Inflammatory macrophage treated with lipopolysaccharide for 1 hour (primary cell): ENCODE measurements around the gene USH2A.

Experiments used
- DNase-seq, 2 donors: peaks; one replicate each; pipeline ENCODE4 v3.0.0-alpha.2; 2020 to 2022

Gene USH2A

DNA sequence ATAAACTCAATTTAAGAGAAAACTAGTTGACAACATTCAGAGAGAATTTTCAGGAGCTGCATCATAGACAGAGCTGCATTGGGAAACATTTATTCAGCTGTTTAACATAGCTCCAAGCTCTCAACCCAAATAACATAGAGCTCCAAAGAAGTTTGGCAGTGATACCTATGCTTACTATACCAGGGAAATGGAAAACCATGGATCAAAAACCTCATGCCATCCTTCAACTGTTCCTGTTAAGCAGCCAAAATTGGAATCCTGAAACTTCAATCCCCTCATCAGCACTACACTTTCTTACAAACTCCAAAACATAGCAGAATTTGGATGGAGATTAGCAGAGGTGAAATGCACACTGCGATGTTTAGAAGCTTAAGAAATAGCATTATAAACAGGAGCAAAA is 164.4 kb downstream of the USH2A start:
- no peak for DNase-seq

DNA sequence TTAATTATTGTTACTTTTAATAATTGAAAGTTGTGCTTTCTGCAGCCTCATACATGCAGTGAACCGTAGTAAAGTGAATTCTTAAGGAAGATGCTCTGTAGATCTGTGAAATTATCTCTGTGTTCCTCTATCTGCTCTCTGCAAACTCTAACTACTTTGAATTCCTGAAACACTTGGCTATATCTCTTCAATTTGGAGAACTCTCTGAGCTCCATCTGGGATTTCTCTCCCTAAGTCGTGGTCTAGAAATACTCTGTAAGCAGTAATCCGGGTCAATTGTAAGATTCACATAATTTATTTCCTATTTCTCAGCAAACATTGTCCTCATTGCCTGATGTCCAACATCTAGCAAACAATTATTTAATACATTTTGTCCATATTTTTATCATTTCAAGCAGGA is 164.9 kb downstream of the USH2A start:
- no peak for DNase-seq

DNA sequence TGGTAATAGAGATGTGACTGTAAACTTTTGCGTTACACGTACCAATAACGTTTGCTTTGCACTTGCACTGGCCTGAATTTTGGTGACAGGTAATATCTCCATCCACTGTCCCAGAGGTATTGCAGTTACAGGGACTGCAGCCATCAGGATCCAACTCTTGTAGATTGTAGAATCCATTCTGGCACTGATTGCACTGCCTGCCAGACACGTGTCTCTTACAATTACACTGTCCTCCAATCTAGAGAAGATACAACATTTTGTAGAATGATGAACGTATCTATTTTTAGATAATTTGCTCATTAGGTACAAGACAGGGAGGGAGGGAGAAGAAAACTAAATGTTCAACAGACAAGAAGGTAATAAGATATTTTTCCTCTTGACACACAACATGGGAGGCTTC is 172.4 kb downstream of the USH2A start:
- no peak for DNase-seq

DNA sequence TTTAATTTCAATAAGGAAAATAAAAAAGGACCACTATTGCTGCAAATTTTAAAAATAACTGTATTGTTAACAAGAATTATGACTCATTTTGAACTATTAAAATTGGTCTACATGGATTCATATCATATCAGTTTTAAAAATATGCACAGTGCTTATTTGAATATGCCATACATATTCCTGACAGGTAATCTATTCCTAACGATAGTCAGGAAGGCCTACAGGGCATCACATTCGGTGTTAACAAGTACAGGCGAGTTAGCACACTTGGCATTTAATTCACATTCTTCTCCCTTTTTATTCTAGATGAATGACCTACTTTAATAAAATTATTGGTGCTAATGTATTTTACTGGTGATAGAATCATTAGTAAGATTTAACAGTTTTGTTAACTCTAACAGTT is 174.6 kb downstream of the USH2A start:
- no peak for DNase-seq

DNA sequence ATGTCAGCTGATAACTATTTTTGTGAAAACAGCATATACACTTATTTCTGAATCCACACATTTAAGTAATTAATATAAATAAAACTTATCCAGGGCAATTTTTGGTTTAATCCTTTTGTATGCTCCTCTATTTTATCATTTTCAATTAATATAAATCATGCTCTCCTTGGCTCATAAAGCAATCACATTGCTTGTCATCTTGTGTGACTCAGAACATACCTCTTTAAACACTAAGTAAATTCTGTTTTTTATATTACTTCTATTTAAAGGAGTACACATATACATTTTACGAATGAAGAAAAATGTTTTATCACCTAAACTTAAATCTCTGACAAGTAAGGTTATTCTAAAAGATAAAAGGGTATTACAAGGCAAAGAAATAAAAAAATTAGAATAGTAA is 175.3 kb downstream of the USH2A start:
- no peak for DNase-seq

DNA sequence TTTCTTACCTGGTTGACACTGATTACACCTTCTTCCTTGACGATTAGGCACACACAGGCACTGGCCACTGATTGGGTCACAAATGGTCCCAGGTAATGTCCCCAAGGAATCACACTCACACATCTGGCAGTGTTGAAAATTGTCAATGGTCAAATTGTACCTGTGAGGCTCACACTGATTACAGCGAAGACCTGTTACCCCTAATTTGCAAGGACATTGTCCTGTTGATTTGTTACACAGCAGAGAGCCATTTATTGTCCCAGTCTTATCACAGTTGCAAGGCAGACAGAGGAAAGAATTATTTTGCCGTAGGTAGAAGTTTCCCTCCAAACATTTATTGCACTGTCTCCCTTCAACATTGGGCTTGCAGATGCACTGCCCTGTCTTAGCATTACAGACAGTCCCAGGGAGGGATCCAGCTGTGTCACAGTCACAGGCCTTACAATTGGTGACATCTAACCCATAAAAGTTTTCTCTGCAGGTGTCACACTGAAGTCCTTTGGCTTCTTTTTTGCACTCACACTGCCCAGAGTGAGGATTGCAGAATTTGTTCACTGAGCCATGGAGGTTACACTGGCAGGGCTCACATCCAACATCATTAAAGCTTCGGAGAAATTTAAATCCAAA is 176.6 kb downstream of the USH2A start:
- no peak for DNase-seq

DNA sequence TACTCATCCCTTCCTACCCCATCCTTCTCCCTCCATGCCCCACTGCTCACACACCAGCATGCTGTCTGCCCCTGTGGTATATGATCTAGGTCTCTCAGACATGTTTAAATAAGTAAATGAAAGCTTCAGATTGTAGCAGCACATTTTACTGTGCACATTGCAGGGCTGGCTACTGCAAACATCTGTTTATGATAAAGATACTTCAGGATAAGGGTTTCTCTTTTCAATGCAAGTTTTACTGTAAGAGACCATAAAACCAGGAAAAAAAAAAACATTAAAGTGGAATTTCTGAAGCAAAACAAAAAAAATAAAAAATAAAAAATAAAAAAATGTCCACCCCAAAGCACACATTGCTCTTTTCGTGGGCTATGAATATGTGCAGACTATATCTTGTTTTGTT is 184.4 kb downstream of the USH2A start:
- no peak for DNase-seq

DNA sequence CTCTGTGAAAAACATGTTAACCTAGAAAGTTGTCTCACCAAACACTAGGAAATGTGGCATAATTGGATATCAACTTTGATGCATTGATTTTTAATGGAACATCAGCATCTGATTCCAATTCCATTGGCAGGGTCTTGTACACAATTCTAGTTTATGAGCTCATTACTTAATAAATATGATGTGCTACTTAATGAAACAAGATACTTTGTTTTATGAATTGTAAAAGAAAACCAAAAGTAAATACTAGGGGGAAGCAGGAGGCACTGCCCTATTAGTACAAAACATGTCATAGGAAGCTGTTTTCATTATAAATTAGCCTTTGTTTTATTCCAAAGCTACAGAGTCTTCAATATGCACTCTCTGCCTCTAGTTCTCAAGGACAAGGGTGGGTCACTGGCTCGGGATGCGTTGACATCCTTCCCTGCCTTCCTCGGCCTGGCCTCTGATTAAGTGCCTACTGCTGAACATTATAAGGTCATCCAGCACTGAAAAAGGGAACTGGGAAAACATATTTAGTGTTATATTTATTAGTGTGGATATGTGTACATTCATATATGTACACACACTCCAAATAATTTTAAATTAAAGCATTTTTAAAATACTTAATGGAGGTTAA is 185.2 kb downstream of the USH2A start:
- DNase-seq: no peak

DNA sequence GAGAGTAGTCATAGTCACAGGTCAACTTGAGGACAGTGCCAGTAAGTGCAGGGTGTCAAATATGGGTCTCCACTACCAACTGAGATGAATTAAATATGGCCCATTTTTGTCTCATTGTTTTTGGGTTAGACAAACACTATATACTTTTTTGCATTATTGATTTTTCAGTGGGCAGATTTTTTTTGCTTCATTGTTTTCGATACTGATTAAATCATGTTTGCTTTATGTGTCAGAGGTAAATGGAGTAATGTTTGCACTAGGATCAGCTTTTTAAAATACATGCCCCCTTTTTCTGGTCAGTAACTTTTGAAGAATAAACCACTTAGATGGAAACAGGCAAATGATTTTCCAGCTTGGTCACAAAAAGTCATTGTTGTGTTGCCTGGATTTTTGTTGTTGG is 199.0 kb downstream of the USH2A start:
- DNase-seq: no peak

DNA sequence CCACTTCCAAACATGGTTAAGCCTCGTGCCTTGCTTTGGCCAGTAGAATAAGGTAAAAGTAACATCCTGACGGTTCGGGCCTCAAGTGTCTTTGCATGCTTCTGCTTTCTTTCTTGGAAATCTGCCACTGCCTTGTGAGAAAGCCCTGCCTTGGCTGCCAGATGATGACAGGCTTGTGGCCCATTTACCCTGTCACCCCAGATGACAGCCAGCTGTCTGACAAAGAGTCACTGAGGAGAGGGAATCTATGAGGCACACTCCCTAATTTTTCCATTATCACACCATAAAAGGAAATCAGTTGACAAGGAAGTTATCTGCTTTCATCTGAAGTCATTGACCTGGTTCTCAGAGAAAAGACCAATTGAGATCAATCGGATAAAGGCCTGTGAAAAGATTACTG is 199.8 kb downstream of the USH2A start:
- no peak for DNase-seq

DNA sequence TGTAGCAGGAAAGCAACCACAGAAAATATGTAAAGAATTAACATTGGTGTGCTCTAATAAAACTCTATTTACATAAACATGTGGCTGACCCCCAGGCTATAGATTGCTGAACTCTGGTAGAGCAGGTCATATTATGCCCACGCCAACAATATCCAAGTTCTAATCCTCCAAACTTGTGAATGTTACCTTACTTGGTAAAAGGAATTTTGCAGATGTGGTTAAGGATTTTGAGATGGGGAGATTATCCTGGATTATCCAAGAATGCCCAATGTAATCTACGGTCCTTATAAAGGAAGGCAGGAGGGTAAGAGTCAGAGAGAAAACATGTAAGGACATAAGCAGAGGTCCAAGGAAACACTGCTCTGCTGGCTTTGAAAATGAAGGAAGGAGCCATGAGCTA is 201.0 kb downstream of the USH2A start:
- DNase-seq: no peak

DNA sequence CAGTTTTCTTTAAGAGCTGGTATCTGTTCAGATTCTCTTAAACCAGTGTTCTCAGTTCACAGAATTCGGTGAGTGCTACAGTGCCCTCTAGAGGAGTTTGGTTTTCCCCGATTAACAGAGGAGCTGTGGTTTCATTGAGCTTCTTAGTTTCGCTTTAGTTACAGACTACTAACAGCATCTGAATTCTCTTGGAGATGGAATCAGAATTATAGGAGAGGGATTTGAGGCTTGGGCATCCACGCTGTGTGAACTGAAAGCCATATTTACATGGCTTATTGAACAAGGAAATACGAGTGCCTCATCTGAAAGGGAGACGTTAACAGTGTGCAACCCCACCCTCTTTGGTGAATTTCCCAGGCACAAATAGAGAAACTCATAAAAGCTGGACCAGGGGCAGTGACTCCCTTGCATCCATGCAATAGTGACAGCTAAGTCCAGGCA is 202.0 kb downstream of the USH2A start:
- DNase-seq: peak; percentile 38 to 76

DNA sequence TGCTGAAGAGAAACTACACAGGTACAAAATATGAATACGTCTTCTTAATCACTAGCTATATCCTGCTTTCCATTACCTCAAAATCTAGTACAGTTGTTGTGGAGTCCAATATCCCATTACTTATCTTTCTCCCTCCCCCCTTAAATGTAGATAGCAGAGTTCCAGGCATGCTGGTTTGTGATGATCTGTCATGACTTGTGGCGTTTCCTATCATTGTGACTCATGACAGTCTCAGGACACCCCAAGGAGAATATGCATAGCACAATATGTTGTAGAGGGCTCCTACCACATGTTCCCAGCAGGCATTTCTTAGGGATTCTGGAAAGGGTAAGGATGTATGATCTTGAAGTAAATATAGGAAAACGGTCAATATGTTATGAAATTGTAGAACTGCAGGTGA is 206.9 kb downstream of the USH2A start:
- no peak for DNase-seq

DNA sequence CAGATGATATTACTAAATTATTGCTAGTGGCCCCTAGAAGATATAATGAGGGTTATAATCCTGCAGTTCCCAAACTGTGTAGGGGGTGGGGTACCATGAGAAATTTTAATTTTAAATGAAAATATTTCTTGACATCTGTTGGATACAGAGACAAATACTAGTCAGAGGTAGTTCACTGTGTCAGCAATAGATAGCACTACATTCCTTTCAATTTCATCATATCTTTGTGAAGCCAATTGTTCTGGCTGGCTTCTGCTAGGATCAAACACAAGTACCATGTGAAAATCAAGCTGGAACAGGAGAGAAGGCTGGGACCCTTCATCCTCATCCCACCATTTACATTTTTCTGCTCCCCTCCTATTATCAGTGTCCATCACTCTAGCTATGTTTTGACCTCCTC is 208.1 kb downstream of the USH2A start:
- no peak for DNase-seq

DNA sequence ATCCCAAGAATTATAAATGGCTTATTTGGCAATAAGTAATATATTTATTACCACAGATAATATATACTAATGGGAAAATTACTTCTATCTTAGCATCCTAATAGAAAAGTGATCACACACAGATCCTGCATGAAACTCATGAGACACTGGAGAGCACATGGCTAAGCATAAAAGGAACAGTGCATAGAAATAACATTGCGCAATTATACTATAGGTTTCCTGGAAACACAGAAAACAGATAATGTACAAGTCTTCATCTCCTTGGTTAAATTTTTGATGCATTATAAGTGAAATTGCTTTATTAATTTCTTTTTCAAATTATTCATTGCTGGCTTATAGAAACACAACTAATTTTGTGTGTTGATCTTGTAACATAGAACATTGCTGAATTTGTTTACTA is 210.4 kb downstream of the USH2A start:
- no peak for DNase-seq

DNA sequence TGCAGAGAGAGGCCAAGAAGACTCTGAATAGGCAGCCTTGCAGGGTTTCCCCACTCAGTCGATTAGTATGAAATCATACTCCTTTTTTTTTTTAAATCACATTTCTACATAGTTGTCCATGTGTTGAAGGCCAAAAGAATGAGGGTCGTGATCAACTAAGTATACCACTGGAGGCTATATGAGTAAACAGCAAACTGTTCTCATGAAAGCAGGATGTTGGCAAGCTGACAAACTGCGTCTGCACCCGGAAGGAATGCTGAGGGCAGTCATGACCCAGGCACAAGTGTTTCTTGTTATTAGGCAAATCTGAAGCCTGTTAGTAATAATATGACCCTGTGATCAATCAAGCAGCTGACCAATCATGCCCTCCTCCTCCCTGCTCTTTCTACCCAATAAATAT is 213.2 kb downstream of the USH2A start:
- DNase-seq: no peak

DNA sequence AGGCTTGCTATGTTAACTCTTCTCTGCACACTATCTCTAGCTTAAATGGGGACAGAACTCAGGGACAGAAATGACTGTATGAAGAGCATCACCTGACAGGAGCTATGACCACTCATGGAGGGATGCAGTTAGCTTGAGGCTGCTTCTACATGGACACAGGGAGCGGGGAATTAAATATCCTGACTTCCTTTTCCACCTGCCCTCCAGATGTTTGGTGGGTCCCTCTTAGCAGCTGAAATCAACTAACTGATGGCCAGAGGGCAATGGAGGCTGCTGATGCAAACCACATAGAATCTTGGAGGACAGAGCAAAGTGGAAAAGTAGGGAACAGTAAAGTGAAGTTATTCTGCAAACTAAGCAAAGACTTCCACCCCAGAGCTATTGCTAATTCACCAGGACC is 214.1 kb downstream of the USH2A start:
- no peak for DNase-seq

DNA sequence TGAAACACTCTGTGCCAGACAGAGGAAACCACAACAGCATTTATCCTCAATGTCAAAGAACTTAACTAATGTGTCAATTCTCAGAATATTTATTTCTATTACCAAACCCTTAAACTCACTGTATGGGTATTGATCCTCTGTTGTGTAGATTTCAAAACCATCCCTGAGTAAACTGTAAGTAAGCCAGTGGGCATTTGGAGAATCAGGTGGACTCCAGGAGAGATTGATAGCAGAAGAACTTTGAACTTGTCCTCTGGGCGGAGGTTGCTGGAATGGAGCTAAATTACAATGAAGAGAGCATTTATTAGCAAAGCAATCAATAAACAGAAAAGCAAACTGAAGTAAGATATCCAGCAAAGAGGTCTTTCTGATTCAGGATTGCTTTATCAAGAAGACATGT is 216.1 kb downstream of the USH2A start:
- DNase-seq: no peak

DNA sequence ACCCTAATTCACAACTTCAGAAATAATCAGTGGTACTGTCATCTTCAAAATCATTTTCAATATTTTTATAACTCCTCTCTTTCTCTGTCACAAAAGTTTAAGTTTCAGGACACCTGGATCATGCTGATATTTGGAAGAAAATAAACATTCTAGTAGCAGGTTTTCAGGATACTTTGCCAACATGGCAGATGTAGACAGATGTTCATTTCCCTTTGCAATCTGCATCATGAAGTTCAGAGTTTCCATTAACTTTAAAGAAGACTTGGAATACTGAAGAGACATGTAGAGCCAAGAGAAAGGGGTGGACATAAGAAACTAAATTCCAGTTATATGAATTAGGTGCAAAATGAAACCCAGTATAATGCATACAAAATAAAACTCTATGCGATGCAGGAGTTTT is 218.1 kb downstream of the USH2A start:
- no peak for DNase-seq

DNA sequence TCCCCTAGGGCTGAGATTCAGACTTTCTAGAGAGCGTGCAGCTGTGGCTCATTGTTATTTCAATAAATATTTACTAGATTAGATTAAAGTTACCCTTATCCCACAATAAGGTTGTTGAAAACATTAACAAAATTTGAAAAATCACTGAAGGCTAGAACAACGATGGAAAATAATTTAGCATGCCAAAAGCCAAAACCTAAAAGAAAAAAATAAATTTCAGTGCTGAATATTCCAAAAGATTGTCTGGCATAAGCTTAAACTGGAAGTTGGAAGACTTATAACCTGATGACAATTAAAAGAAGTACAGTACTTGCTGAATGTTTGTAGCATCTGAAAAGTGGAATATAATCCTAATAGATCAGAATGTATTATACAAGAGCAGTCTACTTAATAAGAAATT is 221.3 kb downstream of the USH2A start:
- no peak for DNase-seq

DNA sequence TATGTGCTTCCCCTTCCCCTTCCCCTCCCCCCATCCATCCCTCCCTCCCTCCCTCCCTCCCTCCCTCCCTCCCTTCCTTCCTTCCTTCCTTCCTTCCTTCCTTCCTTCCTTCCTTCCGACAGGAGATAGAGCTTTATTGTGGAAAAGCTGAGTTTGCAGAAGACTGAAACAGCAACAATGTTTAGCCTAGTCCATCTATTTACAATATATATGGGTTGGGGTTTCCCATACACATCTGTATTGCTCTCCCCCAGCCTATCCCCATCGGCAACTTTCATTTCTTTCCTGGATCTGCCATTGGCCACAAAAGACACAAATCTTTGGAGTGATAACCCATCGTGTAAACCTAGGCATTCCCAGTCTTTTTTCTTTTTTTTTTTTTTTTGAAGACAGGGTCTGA is 222.3 kb downstream of the USH2A start:
- no peak for DNase-seq

DNA sequence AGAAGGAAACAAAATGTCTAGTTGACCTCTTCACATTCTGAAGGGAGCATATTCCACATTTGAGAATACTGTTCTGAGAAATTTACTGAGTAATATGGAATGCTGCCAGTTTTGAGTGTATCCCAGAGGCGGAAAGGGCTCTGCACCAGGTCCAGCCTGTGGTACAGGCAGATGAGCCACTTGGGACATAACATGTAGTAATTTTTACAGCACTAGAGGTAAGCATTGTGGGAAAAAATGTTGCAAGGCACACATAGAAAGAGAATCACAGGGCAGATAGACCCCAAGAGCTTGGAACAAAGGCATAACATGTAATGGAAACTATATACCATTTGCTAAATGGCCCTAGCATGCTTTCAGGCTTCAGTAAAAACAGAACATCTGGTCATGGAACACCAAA is 228.5 kb downstream of the USH2A start:
- no peak for DNase-seq

DNA sequence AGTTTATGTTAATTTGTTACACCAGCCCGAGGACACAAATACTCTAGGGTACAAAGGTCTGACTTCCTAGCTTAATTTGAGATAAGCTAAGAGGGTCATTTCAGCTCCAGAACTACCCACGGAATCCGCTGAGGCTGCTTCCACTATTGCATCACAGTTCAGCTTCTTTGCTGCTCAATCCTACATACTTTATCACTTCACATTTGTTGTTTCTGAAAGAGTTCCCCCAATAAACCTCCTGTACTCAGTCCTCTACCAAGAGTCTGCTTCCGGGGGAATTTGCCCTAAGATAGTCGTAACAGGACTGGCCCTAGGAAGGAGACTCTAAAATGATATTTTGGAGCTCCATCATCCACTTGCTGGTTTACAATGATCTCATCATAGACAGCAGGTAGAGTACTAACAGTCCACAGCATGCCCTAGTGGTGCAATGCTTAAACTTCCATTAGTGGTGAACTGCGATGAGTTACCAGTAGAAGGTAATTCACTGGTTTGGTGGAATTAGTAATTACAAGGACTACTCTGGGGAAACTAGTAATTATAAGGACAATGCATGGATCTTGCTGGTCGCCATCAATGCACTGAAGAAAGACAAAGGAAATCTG is 229.3 kb downstream of the USH2A start:
- no peak for DNase-seq

DNA sequence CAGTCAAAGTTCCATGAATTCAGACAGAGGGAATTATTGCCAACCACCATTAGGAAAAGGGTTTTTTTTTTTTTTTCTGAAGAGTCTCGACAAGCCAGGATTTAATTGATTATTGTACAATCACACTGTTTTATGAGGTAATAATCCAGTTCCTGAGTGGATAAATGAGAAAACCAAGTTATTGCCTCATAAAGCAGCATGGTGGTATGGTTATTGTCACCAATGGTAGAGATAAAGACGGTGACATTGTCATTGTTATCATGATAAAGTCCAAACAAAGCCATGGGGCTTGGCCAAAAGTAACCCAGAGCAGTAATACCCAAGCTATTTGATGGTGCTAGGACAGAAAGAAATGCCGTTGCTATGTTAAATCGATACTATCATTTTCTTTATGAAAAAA is 232.8 kb downstream of the USH2A start:
- no peak for DNase-seq

DNA sequence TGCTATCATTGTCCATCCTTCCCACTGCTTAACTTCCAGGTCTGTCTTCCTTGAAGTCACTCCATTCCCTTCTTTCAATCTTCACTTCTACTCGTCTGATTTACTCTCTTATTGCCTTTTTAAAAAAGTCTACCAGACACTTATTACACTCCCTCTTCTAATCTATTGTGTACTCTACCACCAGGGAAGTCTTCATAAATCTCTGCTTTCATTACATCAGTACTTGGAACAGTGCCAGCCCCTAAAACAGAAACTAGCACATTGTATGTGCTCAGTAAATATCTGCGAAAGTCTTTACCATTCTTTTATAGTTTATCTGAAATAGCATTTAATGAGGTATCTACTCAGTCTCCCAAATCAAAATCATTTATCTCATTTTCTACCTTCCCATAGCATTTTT is 236.4 kb downstream of the USH2A start:
- DNase-seq: no peak
